Common myeloid progenitor, CD34-positive (primary cell): Measurements from ENCODE around the gene F13A1.

Experiments
- CTCF ChIA-PET: fragments of 350-600 bp; sonication (Branson Sonifier 250); formaldehyde crosslinking; loops from one replicate; lab custom pipeline; 2021; ENCODE audit warnings: antibody characterized with exemption; lab: Charles Lee
- POLR2A ChIA-PET: fragments of 350-600 bp; sonication (Branson Sonifier 250); formaldehyde crosslinking; loops from one replicate; lab custom pipeline; 2021; ENCODE audit warnings: antibody characterized with exemption; lab: Charles Lee
- DNase-seq, 3 donors: peaks; one replicate each; pipeline versions ENCODE4 v3.0.0 to v3.0.0-alpha.2; 2013
- H3K27ac ChIP-seq, 2 experiments: 1 replicate in 1 of 2; 2 replicates in 1 of 2; pipeline ENCODE4 v1.7.0; 2013; ENCODE audit warnings: inconsistent platforms in 2 of 2, low read length in 2 of 2, mild to moderate bottlenecking in 2 of 2, low read depth in 1 of 2, moderate library complexity in 1 of 2; ENCODE audit not compliant: severe bottlenecking in 2 of 2, insufficient read depth in 1 of 2, poor library complexity in 1 of 2
- H3K27me3 ChIP-seq, 5 experiments: replicated peaks in 2 of 5; 1 replicate in 3 of 5; 2 replicates in 2 of 5; pipeline versions ENCODE4 v1.6.1 to v1.7.0; 2013; ENCODE audit warnings: low read length in 4 of 5, mild to moderate bottlenecking in 2 of 5, moderate library complexity in 2 of 5, inconsistent platforms in 1 of 5; ENCODE audit not compliant: insufficient read depth in 5 of 5, control insufficient read depth in 4 of 5
- H3K36me3 ChIP-seq, 4 experiments: 1 replicate in 2 of 4; 2 replicates in 2 of 4; pipeline versions ENCODE4 v1.6.1 to v1.7.0; 2013; ENCODE audit warnings: low read length in 3 of 4, control low read depth in 1 of 4, mild to moderate bottlenecking in 1 of 4; ENCODE audit not compliant: control insufficient read depth in 4 of 4, insufficient read depth in 4 of 4
- H3K4me1 ChIP-seq, 4 experiments: 1 replicate in 3 of 4; 2 replicates in 1 of 4; pipeline versions ENCODE4 v1.6.1 to v1.7.1; 2013; ENCODE audit warnings: low read length in 3 of 4, mild to moderate bottlenecking in 3 of 4, control low read depth in 1 of 4, inconsistent platforms in 1 of 4, moderate library complexity in 1 of 4; ENCODE audit not compliant: control insufficient read depth in 4 of 4, insufficient read depth in 4 of 4; ENCODE audit errors: control extremely low read depth in 1 of 4
- H3K4me3 ChIP-seq, 7 experiments: 1 replicate in 4 of 7; 2 replicates in 3 of 7; pipeline versions ENCODE4 v1.5.1 to v1.7.0; 2013; ENCODE audit warnings: mild to moderate bottlenecking in 7 of 7, low read length in 6 of 7, moderate library complexity in 6 of 7, inconsistent platforms in 2 of 7, low read depth in 2 of 7, control low read depth in 1 of 7; ENCODE audit not compliant: insufficient read depth in 4 of 7, control insufficient read depth in 1 of 7; ENCODE audit errors: extremely low read depth in 1 of 7
- H3K9me3 ChIP-seq, 5 experiments: 1 replicate in 4 of 5; 2 replicates in 1 of 5; pipeline versions ENCODE4 v1.6.1 to v1.7.1; 2013; ENCODE audit warnings: low read length in 4 of 5, mild to moderate bottlenecking in 2 of 5, inconsistent platforms in 1 of 5, low read depth in 1 of 5, moderate library complexity in 1 of 5; ENCODE audit not compliant: control insufficient read depth in 4 of 5, insufficient read depth in 2 of 5; ENCODE audit errors: control extremely low read depth in 1 of 5
- WGBS: methylation state at CpG from one replicate; pipeline ENCODE4 v1.1.5; 2013; ENCODE audit not compliant: insufficient coverage; 5-methylcytosine and 5-hydroxymethylcytosine counted together

F13A1 gene

DNA sequence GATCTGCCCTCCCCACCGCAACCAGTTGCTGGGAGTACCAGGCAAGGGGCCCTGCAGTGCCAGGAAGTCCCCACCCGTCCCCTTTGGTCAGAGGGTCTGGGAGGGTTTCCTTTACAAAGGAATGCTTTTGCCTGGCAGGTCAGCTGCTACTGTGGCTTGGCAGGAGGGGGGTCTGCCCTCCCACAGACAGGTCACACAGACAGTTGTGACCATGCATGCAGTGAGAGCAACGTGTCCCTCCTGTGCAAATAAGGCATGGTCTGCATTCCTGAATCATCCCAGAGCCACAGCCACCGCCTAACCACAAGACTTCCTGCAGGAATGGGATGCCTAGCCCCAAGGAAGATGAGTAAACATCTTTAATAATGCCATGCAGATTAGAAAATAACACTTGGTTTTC is 439 bp upstream of the F13A1 start:
- H3K27me3 ChIP-seq, result peaks cover 7 to 35% (median 28%) of the 10 kb centered on the region in 5 experiments
- DNase-seq, result peak in 1 of 3 donors; percentile 18
- CTCF ChIA-PET, result no interaction called here
- H3K27ac ChIP-seq, result no peak overlapping the region
- H3K4me1 ChIP-seq, result peaks cover 0 to 24% (median 15%) of the 10 kb centered on the region in 4 experiments
- POLR2A ChIA-PET, result no interaction called here
- peak overlapping the region in 2 of 7 experiments; percentile 6 to 53 for H3K4me3 ChIP-seq
- WGBS, result 29% methylated on average over 2 of the region's 4 CpGs
- H3K9me3 ChIP-seq, result no peaks in the 10 kb centered on the region
- H3K36me3 ChIP-seq, result no peaks in the 10 kb centered on the region

DNA sequence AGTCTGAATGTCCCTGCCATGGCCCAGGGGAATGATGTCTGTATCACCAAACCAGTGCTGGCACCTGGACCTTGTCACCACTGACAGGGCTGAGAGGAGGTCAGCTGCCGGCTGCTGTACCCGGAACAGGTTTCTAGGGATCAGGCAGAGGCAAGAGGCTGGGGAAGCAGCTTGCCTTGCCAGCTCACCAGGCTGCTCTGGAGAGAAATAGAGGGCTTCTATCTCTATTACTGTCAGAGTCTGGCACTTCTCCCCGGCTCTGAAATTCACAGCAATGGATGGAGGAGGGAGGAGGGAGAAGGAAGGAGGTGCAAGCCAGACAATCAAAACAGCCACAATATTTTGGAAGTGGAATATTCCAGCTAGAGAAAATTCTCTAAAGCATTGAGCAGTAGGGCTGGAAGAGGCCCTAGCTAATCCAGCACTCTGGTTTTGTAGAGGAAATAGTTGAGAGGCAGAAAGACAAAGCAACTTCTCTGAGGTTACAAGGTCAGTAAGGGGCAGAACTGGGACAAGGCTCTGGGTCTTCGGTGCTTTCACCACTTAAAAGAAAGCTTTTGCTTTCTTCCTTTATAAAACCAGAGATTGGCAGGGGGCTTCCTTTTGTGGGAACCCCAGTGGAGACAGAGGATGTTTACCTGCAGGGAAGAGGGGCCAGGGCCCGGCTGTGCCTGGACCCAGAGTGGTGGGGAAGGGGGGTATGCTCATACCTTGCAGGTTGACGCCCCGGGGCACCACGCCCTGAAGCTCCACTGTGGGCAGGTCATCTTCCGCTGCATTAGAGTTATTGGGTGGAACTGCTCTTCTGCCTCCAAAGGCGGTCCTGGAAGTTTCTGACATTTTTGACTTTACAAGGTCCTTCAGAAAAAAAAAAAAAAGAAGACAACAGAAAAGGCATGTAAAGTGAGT is 2.4 kb downstream of the F13A1 start:
- 55% methylated on average over 9 of the region's 10 CpGs for WGBS
- Histone ChIP-seq H3K9me3 (no peaks in the 10 kb centered on the region), H3K27me3 (peaks cover 7 to 34% (median 21%) of the 10 kb centered on the region in 5 experiments), H3K27ac (no peak overlapping the region), H3K36me3 (no peaks in the 10 kb centered on the region), H3K4me1 (peaks cover 0 to 36% (median 16%) of the 10 kb centered on the region in 4 experiments), H3K4me3 (no peak overlapping the region)
- POLR2A ChIA-PET, result no interaction called here
- CTCF ChIA-PET, result interaction anchor here (1.1 to 1.5 kb wide), 2 partner anchors 11 to 26 kb away, joined by 3 read pairs; no protein-coding TSS in a partner anchor
- no peak for DNase-seq

DNA sequence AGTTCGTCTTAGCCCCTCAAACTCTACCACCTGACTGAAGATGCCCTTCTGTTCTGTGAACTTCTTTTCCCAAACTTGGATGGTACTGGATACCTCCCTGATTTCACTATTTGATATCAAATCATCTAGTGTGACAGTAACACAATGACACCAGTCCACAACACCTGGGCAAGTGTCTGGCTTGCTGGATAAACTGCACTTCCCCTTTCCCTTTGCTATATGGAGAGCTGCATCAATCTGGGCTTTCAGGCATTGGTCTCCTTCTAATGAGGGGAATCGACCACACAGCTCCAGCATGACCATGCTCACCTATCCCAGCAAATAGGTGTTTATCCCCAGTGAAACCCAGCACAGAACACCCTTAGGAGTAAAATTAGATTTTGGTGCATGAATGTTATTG is 3.1 kb downstream of the F13A1 start:
- CTCF ChIA-PET, result interaction anchor here (1.5 kb wide), 1 partner anchor 27 kb away, joined by 3 read pairs; no protein-coding TSS in a partner anchor
- Histone ChIP-seq H3K27ac (no peak overlapping the region), H3K9me3 (no peaks in the 10 kb centered on the region), H3K27me3 (peaks cover 7 to 34% (median 21%) of the 10 kb centered on the region in 5 experiments), H3K36me3 (no peaks in the 10 kb centered on the region), H3K4me3 (no peak overlapping the region), H3K4me1 (peaks cover 0 to 41% (median 20%) of the 10 kb centered on the region in 4 experiments)
- POLR2A ChIA-PET, result no interaction called here
- DNase-seq, result peak in 2 of 3 donors; percentile 30 to 62
- WGBS, result 100% methylated on average over 1 of the region's 2 CpGs

DNA sequence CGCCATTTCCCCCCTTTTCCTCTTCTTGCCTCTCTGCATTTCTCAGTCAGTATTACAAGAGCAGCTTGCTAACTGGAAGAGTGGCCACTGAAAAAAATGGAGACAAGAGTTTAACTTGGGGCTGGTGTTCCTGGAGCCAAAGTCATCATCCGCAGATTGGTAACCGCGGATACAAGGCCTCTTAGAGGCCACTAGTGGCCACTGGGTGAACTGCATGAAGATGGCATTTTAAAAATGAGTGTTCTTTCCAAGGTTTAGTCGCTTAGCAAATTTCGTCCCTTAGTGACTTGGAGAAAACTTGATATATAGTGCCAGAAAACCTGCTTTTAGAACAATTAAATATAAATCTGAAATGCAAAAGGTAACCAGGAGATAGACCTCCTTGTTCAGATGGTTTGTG is 4.8 kb downstream of the F13A1 start:
- Histone ChIP-seq H3K4me3 (no peak overlapping the region), H3K9me3 (no peaks in the 10 kb centered on the region), H3K4me1 (peaks cover 0 to 37% (median 16%) of the 10 kb centered on the region in 4 experiments), H3K36me3 (no peaks in the 10 kb centered on the region), H3K27me3 (peaks cover 7 to 23% (median 12%) of the 10 kb centered on the region in 5 experiments), H3K27ac (no peak overlapping the region)
- ChIA-PET POLR2A (no interaction called here), CTCF (interaction anchor here (1.0 to 1.2 kb wide), 2 partner anchors 11 to 17 kb away, joined by 3 read pairs; no protein-coding TSS in a partner anchor)
- DNase-seq, result peak; percentile 52 to 67 (median 61)
- 8% methylated on average over 3 of the region's 6 CpGs for WGBS

DNA sequence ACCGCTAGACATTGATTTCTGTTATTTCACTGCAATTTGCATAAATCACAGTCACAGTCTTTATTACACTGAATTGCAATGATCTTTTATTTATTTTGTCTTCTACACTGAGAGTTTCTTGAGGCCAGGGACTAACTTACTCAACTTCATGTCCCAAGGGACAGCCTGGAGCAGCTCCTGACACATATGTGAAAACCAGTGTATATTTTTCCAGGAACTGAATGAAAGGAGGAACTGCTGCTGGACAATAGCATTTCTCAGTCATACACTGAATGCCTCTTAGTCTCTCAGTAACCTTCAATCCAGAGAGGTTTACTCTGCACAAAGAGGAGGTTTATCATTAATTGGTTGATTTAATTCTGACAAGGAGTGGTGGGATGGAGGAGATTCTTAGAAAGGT is 5.9 kb downstream of the F13A1 start:
- no peak for DNase-seq
- Histone ChIP-seq H3K27me3 (peaks cover 4 to 12% (median 8%) of the 10 kb centered on the region in 5 experiments), H3K4me1 (peaks cover 0 to 28% (median 7%) of the 10 kb centered on the region in 4 experiments), H3K27ac (no peak overlapping the region), H3K36me3 (no peaks in the 10 kb centered on the region), H3K4me3 (no peak overlapping the region), H3K9me3 (no peaks in the 10 kb centered on the region)
- ChIA-PET CTCF (no interaction called here), POLR2A (no interaction called here)
- 100% methylated on average over 1 of the region's 1 CpG for whole genome bisulfite sequencing

DNA sequence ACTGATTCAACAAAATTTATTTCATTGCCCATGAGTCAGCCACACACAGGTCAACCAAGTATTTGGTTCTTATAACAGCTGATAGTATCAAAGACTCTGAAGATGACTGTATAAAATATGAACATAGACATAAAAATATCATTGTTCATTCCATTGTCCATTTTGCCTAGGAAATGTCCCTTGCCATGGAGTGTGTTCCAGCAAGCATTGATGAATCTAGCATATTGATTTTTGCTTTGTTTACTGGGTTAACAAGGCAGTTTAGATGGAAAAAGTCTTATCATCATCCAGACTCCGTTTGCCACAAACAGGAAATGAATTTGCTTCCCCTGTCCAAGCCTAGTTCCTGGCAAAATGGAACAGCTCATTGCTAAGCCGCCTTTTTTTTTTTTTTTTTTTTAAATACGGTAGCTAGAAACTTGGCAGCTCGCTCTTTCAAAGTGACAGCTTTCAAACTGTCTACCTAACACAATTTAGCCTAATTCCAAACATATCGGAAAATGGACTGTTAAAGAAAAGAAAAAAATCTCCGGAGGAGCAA is 7.5 kb downstream of the F13A1 start:
- Histone ChIP-seq H3K9me3 (no peaks in the 10 kb centered on the region), H3K36me3 (no peaks in the 10 kb centered on the region), H3K4me3 (peak overlapping the region in 1 of 7 experiments; percentile 48), H3K27ac (no peak overlapping the region), H3K4me1 (peaks cover 0 to 23% (median 5%) of the 10 kb centered on the region in 4 experiments), H3K27me3 (peaks cover 0 to 9% (median 3%) of the 10 kb centered on the region in 5 experiments)
- ChIA-PET POLR2A (no interaction called here), CTCF (no interaction called here)
- peak; percentile 40 to 71 (median 50) for DNase-seq
- 0% methylated on average over 1 of the region's 6 CpGs for WGBS

DNA sequence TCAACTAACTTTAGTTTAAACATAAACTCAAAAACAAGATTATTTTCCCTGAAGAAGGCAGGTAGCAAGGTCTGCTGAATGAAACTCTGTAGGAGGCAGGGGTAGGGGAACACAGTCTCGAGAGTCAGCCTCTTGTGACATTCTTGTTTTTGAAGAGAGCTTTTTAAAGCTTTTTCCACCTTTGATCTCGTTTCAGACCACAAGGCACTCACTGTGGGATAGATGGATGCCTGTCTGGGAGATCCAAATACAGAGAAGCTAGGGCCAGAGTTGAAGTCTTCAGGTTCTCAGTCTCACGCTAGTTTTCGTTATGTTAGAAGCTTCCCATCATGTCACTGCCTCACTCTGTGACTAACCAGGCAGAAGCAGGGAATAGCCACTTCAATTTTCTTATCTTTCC is 14.9 kb downstream of the F13A1 start:
- POLR2A ChIA-PET, result no interaction called here
- H3K27ac ChIP-seq, result no peak overlapping the region
- H3K36me3 ChIP-seq, result no peaks in the 10 kb centered on the region
- no peaks in the 10 kb centered on the region for H3K4me1 ChIP-seq
- no peak overlapping the region for H3K4me3 ChIP-seq
- WGBS, result 95% methylated on average over 4 of the region's 4 CpGs
- DNase-seq, result no peak
- CTCF ChIA-PET, result no interaction called here
- H3K9me3 ChIP-seq, result no peaks in the 10 kb centered on the region
- peaks cover 0 to 6% (median 0%) of the 10 kb centered on the region in 5 experiments for H3K27me3 ChIP-seq
